ENCODE results near the gene OR6Q1.

OR6Q1 gene

DNA sequence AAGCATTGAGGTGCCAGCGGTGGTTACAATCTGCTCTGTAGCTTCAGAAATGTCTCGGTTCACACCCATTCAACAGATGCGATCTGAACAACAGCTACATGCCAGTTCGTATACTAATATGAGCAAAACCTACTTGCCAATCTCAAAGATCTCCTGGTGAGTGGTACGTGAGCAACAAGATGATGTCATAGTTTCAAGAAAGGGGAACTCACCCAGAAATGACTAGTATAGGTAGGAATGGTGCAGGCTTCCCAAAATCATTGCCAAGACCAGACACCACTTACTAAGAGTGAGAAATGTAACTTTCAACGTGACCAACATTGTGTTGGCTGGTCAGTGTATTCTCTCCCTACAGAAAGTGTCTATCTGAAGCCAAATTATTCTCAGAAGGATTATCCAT is 31.1 kb downstream of the OR6Q1 start:
- Histone ChIP-seq H3K27me3 (ENCODE audit: control insufficient read depth, low read length) (no peaks in the 10 kb centered on the region), H3K36me3 (ENCODE audit: control insufficient read depth, low read length) (no peaks in the 10 kb centered on the region), H3K27ac (ENCODE audit: low read depth, low read length) (no peak overlapping the region), H3K4me1 (ENCODE audit: control insufficient read depth, low read length) (no peaks in the 10 kb centered on the region), H3K4me3 (ENCODE audit: low read length) (no peak overlapping the region), H4K20me1 (ENCODE audit: control insufficient read depth, insufficient read depth, low read depth, low read length) (no peaks in the 10 kb centered on the region), H3K4me2 (ENCODE audit: low read length) (no peak overlapping the region), H3F3A (ENCODE audit: control insufficient read depth, insufficient read depth) (no peaks in the 10 kb centered on the region), H3K79me2 (ENCODE audit: control insufficient read depth, low read length) (no peaks in the 10 kb centered on the region), H3K9me2 (replicated peaks; ENCODE audit: control insufficient read depth, low read length) (no peaks in the 10 kb centered on the region), H3K9me3 (ENCODE audit: control insufficient read depth, insufficient read depth, low read length) (no peaks in the 10 kb centered on the region)
- TF ChIP-seq, protein P1, sequence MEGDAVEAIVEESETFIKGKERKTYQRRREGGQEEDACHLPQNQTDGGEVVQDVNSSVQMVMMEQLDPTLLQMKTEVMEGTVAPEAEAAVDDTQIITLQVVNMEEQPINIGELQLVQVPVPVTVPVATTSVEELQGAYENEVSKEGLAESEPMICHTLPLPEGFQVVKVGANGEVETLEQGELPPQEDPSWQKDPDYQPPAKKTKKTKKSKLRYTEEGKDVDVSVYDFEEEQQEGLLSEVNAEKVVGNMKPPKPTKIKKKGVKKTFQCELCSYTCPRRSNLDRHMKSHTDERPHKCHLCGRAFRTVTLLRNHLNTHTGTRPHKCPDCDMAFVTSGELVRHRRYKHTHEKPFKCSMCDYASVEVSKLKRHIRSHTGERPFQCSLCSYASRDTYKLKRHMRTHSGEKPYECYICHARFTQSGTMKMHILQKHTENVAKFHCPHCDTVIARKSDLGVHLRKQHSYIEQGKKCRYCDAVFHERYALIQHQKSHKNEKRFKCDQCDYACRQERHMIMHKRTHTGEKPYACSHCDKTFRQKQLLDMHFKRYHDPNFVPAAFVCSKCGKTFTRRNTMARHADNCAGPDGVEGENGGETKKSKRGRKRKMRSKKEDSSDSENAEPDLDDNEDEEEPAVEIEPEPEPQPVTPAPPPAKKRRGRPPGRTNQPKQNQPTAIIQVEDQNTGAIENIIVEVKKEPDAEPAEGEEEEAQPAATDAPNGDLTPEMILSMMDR (IDR thresholded peaks at IDR 0.05; ENCODE audit: low read depth, low read length, poor library complexity, severe bottlenecking), result no peak
- TF ChIP-seq EZH2phosphoT487 (IDR thresholded peaks at IDR 0.05; ENCODE audit: borderline replicate concordance, low read length), result no peak

DNA sequence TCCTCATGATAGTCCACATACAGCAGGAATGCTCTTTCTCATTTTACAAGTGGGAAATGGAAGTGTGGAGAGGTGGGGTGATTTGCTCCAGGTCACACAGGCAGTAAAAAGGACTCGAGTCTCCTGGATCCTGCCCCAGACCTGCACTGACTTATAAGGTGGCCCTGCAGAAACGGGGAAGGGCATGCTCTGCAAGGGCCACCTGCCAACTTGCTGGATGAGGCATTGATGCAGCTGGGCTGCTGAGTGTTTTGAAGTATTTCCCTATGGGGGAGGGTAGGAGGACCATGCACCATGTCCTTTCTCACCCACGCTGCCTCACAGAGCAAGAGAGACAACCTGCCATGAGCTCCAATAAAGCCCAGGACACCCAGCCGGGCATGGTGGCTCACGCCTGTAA is 36.9 kb downstream of the OR6Q1 start:
- Histone ChIP-seq H3K4me1 (ENCODE audit: control insufficient read depth, low read length) (no peaks in the 10 kb centered on the region), H3K27me3 (ENCODE audit: control insufficient read depth, low read length) (no peaks in the 10 kb centered on the region)

GRCh38 chr11:58068655-58069054 is 37.9 kb downstream of the OR6Q1 start:
- Histone ChIP-seq H3K4me1 (ENCODE audit: control insufficient read depth, low read length) (no peaks in the 10 kb centered on the region), H3K79me2 (ENCODE audit: control insufficient read depth, low read length) (no peaks in the 10 kb centered on the region), H3K27ac (ENCODE audit: low read depth, low read length) (no peak overlapping the region), H3K9me3 (ENCODE audit: control insufficient read depth, insufficient read depth, low read length) (no peaks in the 10 kb centered on the region), H3K4me2 (ENCODE audit: low read length) (no peak overlapping the region), H3K36me3 (ENCODE audit: control insufficient read depth, low read length) (no peaks in the 10 kb centered on the region), H3F3A (ENCODE audit: control insufficient read depth, insufficient read depth) (no peaks in the 10 kb centered on the region), H3K4me3 (ENCODE audit: low read length) (no peak overlapping the region), H4K20me1 (ENCODE audit: control insufficient read depth, insufficient read depth, low read depth, low read length) (no peaks in the 10 kb centered on the region), H3K27me3 (ENCODE audit: control insufficient read depth, low read length) (no peaks in the 10 kb centered on the region), H3K9me2 (replicated peaks; ENCODE audit: control insufficient read depth, low read length) (no peaks in the 10 kb centered on the region)
- no peak for TF ChIP-seq EZH2phosphoT487 (IDR thresholded peaks at IDR 0.05; ENCODE audit: borderline replicate concordance, low read length)
- TF ChIP-seq, protein P1 (IDR thresholded peaks at IDR 0.05; ENCODE audit: low read depth, low read length, poor library complexity, severe bottlenecking), result no peak

More for the DNA sequence above, 36.9 kb downstream of the OR6Q1 start:
- no peak overlapping the region for H3K27ac ChIP-seq (ENCODE audit: low read depth, low read length)
- H3K9me3 ChIP-seq (ENCODE audit: control insufficient read depth, insufficient read depth, low read length), result no peaks in the 10 kb centered on the region
- TF ChIP-seq, protein P1 (IDR thresholded peaks at IDR 0.05; ENCODE audit: low read depth, low read length, poor library complexity, severe bottlenecking), result no peak
- TF ChIP-seq EZH2phosphoT487 (IDR thresholded peaks at IDR 0.05; ENCODE audit: borderline replicate concordance, low read length), result no peak
- no peaks in the 10 kb centered on the region for H3K79me2 ChIP-seq (ENCODE audit: control insufficient read depth, low read length)
- no peaks in the 10 kb centered on the region for H3F3A ChIP-seq (ENCODE audit: control insufficient read depth, insufficient read depth)
- no peak overlapping the region for H3K4me3 ChIP-seq (ENCODE audit: low read length)
- no peaks in the 10 kb centered on the region for H3K36me3 ChIP-seq (ENCODE audit: control insufficient read depth, low read length)
- no peaks in the 10 kb centered on the region for H3K9me2 ChIP-seq (replicated peaks; ENCODE audit: control insufficient read depth, low read length)
- no peak overlapping the region for H3K4me2 ChIP-seq (ENCODE audit: low read length)
- no peaks in the 10 kb centered on the region for H4K20me1 ChIP-seq (ENCODE audit: control insufficient read depth, insufficient read depth, low read depth, low read length)

DNA sequence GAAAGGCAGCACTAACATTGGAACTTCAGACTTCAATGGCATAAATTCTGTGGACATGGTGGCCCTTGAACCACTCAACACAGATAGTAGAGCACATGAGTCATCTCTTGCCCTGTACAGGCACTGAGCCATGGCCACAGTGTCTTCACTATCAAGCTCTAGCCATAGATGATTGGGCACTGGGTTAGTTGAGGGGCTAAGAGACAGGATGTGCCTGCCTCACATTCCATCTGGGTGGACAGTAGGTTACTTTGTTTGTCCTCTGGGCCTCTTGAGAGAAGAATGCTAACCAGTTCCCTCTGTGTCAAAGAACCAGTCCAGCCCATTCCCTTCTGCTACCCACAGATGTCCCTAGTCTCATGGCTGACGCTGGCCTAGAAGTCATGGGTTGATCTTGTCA is 39.8 kb downstream of the OR6Q1 start:
- H3K4me3 ChIP-seq (ENCODE audit: low read length), result no peak overlapping the region
- H3F3A ChIP-seq (ENCODE audit: control insufficient read depth, insufficient read depth), result no peaks in the 10 kb centered on the region
- H3K9me3 ChIP-seq (ENCODE audit: control insufficient read depth, insufficient read depth, low read length), result no peaks in the 10 kb centered on the region
- H3K27ac ChIP-seq (ENCODE audit: low read depth, low read length), result no peak overlapping the region
- no peaks in the 10 kb centered on the region for H3K36me3 ChIP-seq (ENCODE audit: control insufficient read depth, low read length)
- H3K79me2 ChIP-seq (ENCODE audit: control insufficient read depth, low read length), result no peaks in the 10 kb centered on the region
- no peaks in the 10 kb centered on the region for H3K9me2 ChIP-seq (replicated peaks; ENCODE audit: control insufficient read depth, low read length)
- no peak for TF ChIP-seq EZH2phosphoT487 (IDR thresholded peaks at IDR 0.05; ENCODE audit: borderline replicate concordance, low read length)
- TF ChIP-seq, protein P1 (IDR thresholded peaks at IDR 0.05; ENCODE audit: low read depth, low read length, poor library complexity, severe bottlenecking), result no peak
- no peaks in the 10 kb centered on the region for H3K4me1 ChIP-seq (ENCODE audit: control insufficient read depth, low read length)
- H3K27me3 ChIP-seq (ENCODE audit: control insufficient read depth, low read length), result no peaks in the 10 kb centered on the region
- no peaks in the 10 kb centered on the region for H4K20me1 ChIP-seq (ENCODE audit: control insufficient read depth, insufficient read depth, low read depth, low read length)
- H3K4me2 ChIP-seq (ENCODE audit: low read length), result no peak overlapping the region

All from DOHH2 (cell line).